Fibroblast of mammary gland (primary cell): ENCODE data around the gene XK.

ENCODE experiments used
- DNase-seq: peaks from one replicate; pipeline ENCODE4 v3.0.0-alpha.2; 2010; ENCODE audit warnings: low read depth
- H3K4me3 ChIP-seq: 2 replicates; pipeline ENCODE4 v1.5.1; 2011; ENCODE audit warnings: low read depth, mild to moderate bottlenecking, low read length, moderate library complexity; ENCODE audit not compliant: control insufficient read depth
- CTCF ChIP-seq: conservative IDR thresholded peaks from 2 replicates; pipeline ENCODE4 v1.5.1; 2011; ENCODE audit warnings: low read depth, low read length, inconsistent platforms; ENCODE audit not compliant: control insufficient read depth, insufficient read depth

XK gene

GRCh38 chrX:37678574-37678973 is 7.0 kb upstream of the XK start:
- no peak for TF ChIP-seq CTCF
- DNase-seq: no peak
- H3K4me3 ChIP-seq: no peak overlapping the region

GRCh38 chrX:37679230-37679629 is 6.4 kb upstream of the XK start:
- DNase-seq: no peak
- no peak overlapping the region for H3K4me3 ChIP-seq
- no peak for TF ChIP-seq CTCF

GRCh38 chrX:37679888-37680287 is 5.7 kb upstream of the XK start:
- DNase-seq: no peak
- no peak overlapping the region for H3K4me3 ChIP-seq
- TF ChIP-seq CTCF: no peak

- no peak for DNase-seq
- TF ChIP-seq CTCF: no peak
These were observed 1.2 kb upstream of the XK start for GRCh38 chrX:37684426-37684825.

GRCh38 chrX:37684973-37685372 is 618 bp upstream of the XK start:
- DNase-seq: no peak
- no peak overlapping the region for H3K4me3 ChIP-seq
- no peak for TF ChIP-seq CTCF

More at GRCh38 chrX:37684426-37684825, 1.2 kb upstream of the XK start:
- H3K4me3 ChIP-seq: no peak overlapping the region

GRCh38 chrX:37686369-37686995 is 891 bp downstream of the XK start:
- H3K4me3 ChIP-seq: no peak overlapping the region
- no peak for DNase-seq
- TF ChIP-seq CTCF: no peak

GRCh38 chrX:37686996-37687395 is 1.4 kb downstream of the XK start:
- TF ChIP-seq CTCF: no peak
- H3K4me3 ChIP-seq: no peak overlapping the region
- DNase-seq: no peak
